ENCODE measurements around the gene ZNF677.
"Not testable (repeated sequence)": the region's sequence is repeated elsewhere in the genome, so short reads cannot be mapped to it uniquely, and the experiment has no call there.

The ZNF677 gene

DNA sequence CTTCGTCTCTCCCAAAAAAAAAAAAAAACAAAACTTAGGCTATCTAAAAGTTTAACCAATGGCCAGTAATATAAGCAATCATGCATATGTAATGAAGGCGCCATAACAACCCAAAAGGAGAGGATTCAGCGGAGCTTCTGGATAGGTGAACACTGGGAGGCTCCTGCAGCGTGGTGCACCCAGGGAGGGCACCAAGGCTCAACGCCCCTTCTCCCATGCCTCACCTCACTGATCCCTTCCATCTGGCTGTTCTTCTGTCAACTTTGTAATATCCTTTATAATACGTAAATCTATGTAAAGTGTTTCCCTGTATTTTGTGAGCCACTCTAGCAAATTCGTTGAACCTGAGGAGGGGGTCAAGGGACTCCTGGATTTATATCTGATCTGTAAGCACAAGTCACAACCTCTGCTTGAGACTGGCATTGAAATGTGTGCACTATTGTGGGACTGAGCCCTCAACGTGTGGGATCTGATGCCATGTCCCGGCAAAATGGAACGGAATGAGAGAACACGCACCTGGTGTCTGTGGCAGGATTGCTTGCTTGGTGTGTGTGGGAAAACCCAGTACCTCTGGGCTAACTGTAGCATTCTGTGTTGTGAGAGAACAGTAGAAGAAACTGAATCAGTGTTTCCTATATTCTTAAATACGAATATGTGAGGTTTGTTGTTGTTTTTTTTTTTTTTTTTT is 61.0 kb downstream of the ZNF677 start:
- no peak for DNase-seq

DNA sequence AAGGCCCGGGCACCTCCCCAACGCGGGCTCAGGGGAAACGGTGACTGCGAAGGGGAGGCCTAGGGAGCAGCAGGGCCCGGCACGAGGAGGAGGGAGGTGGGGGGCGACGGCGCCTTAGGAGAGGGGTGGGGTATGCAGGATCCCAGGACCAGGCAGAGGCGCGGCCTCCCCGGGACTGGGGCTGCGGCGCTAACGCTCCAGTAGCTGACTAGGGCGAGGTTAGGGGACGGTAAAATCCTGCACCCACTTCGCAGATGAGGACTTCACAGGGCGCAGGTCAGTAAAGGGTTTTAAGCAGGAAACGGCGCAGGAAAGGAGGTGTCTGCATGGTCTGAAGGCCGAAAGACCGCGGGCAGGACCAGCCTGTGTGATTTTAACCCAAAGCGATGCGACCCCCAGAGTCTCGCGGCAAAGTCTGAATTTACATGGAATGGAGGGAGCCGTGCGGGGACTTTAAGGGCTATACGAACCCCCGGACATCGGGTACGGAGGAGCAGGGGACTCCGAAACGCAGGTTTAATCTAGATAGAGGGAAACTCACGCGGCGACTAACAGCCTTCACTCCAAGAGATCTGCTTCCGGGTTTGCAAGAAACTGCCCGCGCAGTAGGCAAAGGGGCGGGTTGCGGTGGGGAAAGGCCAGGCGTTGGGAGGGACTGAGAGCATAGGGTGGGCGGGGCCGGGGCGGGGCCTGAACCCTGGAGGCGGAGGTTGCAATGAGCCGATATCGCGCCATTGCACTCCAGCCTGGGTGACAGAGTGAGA is 61.7 kb downstream of the ZNF677 start, which contains the start of gene ZNF665:
Gene ZNF665, minus strand, starts transcription at position 588 of the 764 bp plus-strand sequence. CDS start 10,460 bp downstream, outside the sequence.
- peak; percentile 86 for DNase-seq

DNA sequence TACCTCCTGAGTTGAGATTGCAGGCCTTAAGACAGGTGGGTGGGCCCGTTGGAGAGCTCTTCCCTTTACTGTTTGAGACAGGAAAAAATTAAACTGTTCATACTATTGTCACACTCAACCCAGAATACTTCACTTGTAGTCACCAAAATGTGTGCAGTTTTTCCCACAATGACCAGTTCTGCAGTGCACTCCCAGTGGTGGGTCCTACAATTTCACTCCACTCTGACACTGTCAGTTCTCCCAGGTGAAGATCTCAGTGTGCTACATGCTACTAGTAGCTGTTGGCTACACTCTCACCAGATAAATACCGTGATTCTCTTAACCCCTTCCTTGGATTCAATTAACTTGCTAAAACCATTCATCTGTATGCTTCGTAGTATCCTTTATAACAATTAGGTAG is 64.4 kb downstream of the ZNF677 start:
- DNase-seq = no peak

DNA sequence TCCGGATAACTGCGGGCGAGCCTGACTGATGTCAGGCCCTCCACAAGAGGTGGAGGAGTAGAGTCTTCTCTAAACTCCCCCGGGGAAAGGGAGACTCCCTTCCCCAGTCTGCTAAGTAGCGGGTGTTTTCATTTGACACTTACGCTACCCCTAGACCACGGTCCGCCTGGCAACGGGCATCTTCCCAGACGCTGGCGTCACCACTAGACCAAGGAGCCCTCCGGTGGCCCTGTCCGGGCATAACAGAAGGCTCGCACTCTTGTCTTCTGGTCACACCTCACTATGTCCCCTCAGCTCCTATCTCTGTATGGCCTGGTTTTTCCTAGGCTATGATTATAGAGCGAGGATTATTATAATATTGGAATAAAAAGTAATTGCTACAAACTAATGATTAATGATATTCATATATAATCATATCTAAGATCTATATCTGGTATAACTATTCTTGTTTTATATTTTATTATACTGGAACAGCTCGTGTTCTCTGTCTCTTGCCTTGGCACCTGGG is 64.9 kb downstream of the ZNF677 start:
- DNase-seq = not testable (repeated sequence)
